Breast epithelium (tissue), 3 donors: ENCODE data around the gene HUNK.

Experiments used
- POLR2A ChIP-seq: fragments of 450-650 bp; IDR thresholded peaks from one replicate; pipeline ENCODE4 v1.6.1; 2016; ENCODE audit warnings: antibody characterized with exemption, mild to moderate bottlenecking, moderate library complexity
- POLR2AphosphoS5 ChIP-seq, 3 donors: sonication (generic); formaldehyde crosslinking; IDR thresholded peaks; one replicate each; pipeline ENCODE4 v1.6.1; 2017; ENCODE audit warnings: antibody characterized with exemption in 3 of 3
- TF ChIP-seq, protein P1 (sequence below), 3 donors: fragments of 450-650 bp; IDR thresholded peaks; one replicate each; pipeline ENCODE4 v1.5.1; 2016 to 2017; ENCODE audit warnings: antibody characterized with exemption in 3 of 3, mild to moderate bottlenecking in 3 of 3, moderate library complexity in 3 of 3

DNA sequence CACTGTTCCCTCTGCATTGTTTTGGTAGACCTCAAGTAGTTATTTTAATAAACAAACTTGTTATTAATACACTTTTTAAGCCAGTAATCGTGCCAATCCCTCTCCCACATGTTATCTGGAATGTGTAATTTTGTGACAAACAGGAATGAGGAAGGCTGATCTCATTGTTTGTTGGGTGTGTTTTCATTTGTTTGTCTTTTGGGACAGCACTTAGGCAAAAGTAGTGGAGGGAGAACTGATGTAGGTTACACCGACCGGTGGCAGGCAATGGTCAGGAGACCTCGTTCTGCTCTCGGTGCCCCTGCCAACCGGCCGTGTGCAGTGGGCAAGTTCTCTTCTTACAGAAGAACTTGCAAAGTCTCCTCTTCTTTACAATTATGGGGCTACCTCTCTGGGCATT, 99.8 kb downstream of the HUNK start:
- no peak for TF ChIP-seq POLR2A
- TF ChIP-seq, protein P1, sequence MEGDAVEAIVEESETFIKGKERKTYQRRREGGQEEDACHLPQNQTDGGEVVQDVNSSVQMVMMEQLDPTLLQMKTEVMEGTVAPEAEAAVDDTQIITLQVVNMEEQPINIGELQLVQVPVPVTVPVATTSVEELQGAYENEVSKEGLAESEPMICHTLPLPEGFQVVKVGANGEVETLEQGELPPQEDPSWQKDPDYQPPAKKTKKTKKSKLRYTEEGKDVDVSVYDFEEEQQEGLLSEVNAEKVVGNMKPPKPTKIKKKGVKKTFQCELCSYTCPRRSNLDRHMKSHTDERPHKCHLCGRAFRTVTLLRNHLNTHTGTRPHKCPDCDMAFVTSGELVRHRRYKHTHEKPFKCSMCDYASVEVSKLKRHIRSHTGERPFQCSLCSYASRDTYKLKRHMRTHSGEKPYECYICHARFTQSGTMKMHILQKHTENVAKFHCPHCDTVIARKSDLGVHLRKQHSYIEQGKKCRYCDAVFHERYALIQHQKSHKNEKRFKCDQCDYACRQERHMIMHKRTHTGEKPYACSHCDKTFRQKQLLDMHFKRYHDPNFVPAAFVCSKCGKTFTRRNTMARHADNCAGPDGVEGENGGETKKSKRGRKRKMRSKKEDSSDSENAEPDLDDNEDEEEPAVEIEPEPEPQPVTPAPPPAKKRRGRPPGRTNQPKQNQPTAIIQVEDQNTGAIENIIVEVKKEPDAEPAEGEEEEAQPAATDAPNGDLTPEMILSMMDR (IDR thresholded peaks at IDR 0.05): no peak
- TF ChIP-seq POLR2AphosphoS5 (IDR thresholded peaks at IDR 0.05): no peak
